ENCODE measurements around the gene XPR1. TPM values are rescaled to one million over a fixed set of nuclear protein-coding genes. Genes with fewer than 3 reads are reported as not detected.

The XPR1 gene
- total RNA-seq: 21.9 and 22.7 TPM in 2 replicates

DNA sequence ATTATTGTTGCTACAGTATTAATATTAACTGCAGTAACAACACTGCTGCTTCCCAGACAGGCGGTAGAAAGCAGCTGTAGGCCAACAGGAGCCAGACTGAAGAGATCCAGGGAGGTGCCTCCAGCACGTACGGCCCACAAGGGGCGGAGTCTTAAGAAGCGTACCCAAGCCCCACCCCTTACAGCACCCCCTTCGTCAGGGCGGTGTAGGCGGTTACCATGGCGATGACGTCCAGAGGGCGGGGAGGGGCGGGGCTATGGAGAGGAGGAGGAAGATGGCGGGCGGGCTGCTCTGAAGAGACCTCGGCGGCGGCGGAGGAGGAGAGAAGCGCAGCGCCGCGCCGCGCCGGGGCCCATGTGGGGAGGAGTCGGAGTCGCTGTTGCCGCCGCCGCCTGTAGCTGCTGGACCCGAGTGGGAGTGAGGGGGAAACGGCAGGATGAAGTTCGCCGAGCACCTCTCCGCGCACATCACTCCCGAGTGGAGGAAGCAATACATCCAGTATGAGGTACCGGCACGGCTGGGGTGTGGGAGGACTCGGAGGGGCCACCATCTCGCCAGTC is at the start of gene XPR1:
Gene XPR1, plus strand, starts transcription at position 257 of the 560 bp plus-strand sequence. Its CDS starts 180 bp downstream, at position 437.

DNA sequence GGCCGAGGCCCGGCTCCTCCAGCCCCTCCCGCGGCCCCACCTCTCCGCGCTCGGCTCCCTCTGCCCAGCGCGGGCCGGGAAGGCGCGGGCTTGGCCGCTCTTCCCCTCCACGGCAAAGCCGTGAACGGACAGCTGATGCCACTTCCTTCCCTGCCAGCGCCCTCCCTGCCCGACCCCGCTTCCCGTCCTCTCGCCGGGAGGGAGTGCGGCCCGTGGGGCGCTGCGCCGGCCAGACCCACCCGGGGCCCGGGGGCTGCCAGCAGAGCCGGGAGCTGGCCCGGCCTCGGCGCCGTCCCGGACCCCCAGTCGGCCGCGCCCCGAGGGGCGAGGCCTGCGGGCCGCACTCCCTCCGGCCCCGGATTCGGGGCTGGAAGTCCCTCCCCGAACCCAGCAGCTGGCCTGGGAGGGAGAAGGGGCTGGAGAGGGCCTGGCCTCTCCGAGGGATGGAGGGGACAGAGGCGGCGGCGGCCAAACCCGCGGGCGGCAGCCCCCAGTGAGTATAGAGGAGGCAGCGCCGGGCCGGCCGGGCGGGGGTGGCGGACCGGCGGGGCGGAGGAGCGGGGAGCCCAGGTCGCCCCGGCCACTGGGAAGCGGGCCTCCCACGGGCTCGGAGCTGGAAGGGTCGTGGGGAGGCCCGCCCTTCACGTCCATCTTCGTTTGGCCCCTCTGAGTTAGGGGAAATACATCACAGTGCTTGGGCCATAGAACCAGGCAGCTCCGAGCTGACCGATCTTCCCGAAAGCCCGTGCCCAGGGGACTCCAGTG is 281.2 kb downstream of the XPR1 start, which contains the start of gene KIAA1614:
Gene KIAA1614, plus strand, starts transcription at position 97 of the 765 bp plus-strand sequence. Its CDS starts 347 bp downstream, at position 444.

Other genes with a start within 250 kb of the XPR1 start
- gene ACBD6, start 129.4 kb upstream of the XPR1 start, total RNA-seq: 66.4 and 72.1 TPM in 2 replicates
- gene OVAAL, start 73.1 kb upstream of the XPR1 start, total RNA-seq: not detected in 2 replicates